HG03432 (cell line): ENCODE measurements around the gene MAST4.
"Not testable (repeated sequence)": the region's sequence is repeated elsewhere in the genome, so short reads cannot be mapped to it uniquely, and the experiment has no call there.

ENCODE experiments used
- ATAC-seq: cut with Tn5 transposase; IDR thresholded peaks from one replicate; pipeline ENCODE4 v1.9.1; 2021; ENCODE audit warnings: mild to moderate bottlenecking, moderate library complexity; ENCODE audit not compliant: unreplicated experiment

MAST4 gene

GRCh38 chr5:66741394-66741793, 145.2 kb downstream of the MAST4 start:
- ATAC-seq = no peak

GRCh38 chr5:66742083-66742895, 146.1 kb downstream of the MAST4 start:
- no peak for ATAC-seq

DNA sequence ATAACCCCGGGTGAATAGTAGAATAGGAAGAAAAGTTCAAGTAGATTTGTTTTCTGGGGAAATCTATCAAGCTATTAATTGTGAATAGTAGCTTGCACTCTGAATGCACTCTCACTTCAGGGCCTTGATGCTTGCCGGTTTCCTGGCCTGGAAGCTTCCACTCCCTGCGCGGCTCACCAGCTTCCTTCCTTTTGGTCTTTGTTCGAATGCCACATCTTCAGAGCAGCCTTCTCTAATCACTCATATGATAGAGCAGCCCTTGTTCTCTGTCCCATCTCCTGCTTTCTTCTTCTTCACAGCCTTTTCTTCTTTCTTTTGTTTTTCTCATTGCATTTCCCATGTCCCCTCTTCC, 146.7 kb downstream of the MAST4 start:
- ATAC-seq = no peak

DNA sequence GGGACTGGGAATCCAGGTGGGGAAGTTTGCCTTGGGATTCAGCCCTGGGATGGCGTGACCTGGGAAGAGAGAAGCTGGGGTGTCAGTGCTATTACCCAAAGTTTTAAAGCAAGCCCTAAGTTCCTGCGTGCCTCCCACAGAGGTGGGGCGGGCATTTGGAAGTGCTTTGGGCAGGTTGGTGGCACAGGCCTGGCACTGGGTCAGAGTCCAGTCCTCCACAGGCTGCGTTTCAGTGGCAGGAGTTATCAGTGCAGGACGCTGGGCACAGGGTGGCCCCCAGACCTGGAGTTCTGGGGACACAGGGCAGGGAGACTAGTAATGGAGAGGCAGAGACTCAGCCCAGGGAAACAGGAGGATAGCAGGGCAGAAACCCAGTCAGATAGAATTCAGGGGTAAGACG, 147.2 kb downstream of the MAST4 start:
- ATAC-seq = no peak

GRCh38 chr5:66744040-66744439, 147.8 kb downstream of the MAST4 start:
- ATAC-seq = no peak

GRCh38 chr5:66745297-66745696, 149.1 kb downstream of the MAST4 start:
- no peak for ATAC-seq

DNA sequence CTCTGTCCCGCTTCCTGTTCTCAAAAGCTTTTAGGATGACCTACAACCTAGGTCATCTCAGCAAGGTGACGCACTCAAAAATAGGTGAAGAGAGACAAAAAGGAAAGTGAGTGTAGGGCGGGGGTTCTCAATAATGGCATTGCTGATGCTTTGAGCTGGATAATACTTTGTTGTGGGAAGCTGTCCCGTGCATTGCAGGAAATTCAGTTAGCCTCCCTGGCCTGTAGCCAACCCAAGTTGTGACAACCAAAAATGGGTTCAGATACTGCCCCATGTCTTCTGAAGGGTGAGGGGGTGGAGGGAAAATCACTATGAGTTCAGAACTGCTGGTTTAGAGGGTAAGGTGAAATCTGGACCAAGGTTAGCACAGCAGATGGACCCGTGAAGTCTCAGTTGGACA, 151.4 kb downstream of the MAST4 start:
- no peak for ATAC-seq

DNA sequence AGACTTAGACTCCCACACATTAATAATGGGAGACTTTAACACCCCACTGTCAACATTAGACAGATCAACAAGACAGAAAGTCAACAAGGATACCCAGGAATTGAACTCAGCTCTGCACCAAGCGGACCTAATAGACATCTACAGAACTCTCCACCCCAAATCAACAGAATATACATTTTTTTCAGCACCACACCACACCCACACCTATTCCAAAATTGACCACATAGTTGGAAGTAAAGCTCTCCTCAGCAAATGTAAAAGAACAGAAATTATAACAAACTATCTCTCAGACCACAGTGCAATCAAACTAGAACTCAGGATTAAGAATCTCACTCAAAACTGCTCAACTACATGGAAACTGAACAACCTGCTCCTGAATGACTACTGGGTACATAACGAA, 156.5 kb downstream of the MAST4 start:
- not testable (repeated sequence) for ATAC-seq

DNA sequence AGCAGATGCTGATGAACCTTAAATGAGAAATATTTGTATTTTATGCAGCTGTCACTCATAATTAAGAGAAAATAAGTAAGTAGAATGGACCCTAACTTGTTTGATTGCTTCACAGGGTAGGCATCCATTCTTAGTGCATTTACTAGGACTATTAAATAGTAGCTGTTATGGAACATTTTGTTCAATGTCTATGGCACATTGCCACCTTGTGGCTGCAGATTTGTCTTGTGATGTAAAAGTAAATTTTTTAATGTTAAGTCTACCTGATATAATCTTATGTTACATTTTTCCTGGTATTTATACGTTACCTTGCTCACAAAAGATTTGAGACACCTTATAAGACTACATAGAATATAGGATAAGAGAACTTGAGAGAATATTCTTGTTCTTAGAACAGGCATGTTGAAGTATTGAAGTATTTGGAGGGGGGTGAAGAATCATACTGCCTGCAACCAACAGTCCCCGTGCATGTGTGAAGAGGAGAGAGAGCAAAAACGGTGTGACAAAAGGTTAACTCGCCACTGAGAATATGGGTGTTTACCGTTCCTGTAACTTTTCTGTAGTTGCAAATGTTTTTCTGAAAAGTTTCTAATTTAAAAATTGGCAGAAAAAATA, 161.1 kb downstream of the MAST4 start:
- ATAC-seq = no peak

DNA sequence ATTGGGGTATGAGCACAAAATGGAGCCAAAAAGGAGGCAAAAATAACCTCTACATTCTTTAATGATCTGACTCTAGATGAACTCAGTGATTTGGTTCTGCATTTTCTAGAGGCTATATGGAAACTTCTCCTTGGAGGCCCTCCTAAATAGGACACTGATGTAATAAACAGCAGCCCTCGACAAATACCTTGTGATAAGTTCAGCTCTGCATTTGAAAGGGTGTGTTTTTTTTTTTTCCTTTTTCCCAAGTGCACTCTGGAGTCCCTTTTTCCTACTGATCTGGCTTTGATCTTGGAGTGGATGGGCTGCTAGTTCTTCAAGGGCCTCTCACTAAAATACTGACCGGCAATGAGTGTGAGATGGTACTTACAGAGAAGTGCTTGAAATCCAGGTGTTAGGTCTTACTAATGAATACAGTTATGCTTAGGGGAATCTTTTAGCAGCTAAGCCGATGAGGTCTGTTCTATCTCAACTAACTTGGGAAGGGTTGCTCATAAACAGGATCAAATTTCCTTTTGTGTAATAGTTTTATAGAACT, 161.7 kb downstream of the MAST4 start:
- ATAC-seq = no peak

- no peak for ATAC-seq
These were observed 173.0 kb downstream of the MAST4 start for GRCh38 chr5:66769030-66769733.

GRCh38 chr5:66769839-66770617, 173.8 kb downstream of the MAST4 start:
- ATAC-seq = no peak

- no peak for ATAC-seq
These were observed 181.7 kb downstream of the MAST4 start for GRCh38 chr5:66777868-66778267.

DNA sequence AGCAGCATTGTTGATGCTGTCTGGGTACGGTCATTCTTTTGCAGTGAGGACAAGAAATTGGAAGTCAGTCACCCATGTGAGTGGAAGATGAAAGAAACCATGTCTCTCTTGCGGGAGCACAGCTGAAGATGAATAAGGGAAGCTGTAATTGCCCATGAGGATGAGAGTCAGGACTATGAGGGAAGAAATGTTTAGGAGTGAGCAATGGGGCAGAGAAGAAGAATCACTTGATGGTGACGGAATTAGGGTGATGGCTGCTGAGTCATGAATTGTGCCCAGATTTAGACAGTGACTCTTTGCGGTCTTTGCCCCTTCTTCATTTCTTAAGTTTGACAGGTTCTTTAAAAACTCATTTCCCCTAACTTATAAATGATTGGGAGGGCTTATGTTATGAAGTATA, 183.3 kb downstream of the MAST4 start:
- ATAC-seq = no peak

DNA sequence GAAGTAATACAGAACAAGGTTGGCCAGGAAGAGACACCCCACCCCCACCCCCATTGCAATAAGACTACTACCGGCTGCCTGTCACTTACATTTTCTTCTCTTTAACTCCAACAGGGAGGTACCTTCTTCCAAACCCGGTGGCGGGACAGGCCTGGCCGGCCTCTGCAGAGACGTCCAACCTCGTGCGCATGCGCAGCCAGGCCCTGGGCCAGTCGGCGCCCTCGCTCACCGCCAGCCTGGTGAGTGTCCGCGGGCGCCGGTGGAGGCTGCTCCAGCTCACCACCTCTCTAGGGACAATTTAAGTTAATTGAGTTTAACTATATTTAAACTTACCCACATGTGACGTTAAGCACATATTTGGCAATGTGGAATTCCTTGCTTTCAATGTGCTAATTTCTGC, 192.4 kb downstream of the MAST4 start:
- no peak for ATAC-seq

DNA sequence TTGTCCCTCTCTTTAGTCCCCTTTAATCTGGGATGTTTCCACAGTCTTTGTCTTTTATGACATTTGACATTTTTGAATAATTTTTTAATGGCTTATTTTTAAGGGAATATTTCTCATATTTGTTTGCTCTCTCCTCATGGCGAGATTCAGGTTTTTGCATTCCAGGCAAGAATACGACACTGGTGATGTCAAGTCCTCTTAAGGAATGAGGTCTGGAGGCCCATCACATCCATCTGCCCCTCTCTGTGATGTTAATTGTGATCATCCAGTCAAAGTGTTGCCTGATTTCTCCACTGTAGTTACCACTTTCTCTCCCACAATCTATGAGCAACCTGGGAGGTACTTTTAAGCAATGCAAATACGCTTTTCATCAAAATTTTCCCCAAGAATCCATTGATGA, 193.2 kb downstream of the MAST4 start:
- ATAC-seq = no peak

DNA sequence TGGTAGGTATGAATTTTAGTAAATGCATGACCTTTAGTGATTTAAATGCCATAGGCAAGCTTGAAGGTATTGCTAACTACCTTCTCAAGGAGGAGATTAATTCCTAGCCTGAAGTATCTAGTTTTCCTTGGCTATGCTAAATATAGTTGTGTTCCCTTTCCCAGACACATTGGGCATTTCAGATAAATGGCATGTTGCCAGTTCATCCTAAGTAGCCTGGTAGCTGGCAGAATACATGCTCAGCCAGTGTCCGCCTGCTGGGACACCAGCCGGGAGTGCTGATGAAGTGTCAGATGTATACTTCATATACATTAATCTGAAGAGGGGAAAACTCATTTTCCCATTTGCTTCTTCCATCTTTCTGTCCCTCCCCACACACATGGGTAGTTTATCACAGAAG, 196.9 kb downstream of the MAST4 start:
- ATAC-seq = no peak

DNA sequence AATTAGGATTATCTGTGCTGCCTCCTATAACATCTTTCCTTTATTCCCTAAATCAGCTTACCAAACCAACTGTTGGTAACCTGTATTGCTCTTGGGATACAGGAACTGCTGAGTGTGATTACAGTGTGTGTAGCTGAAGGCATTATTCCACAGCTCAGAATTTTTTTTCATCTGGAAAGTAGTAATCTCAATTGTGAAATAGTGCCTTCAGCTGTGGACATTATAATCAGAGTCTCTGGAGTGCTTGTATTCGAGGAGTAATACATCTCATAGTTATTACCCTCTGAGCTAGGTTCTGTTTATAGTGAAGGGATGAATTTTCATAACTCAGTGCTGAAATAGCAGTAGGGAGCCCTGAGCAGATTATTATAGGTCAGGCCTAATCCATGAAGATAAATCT, 199.5 kb downstream of the MAST4 start:
- ATAC-seq = no peak

GRCh38 chr5:66796305-66797292, 200.4 kb downstream of the MAST4 start:
- no peak for ATAC-seq

GRCh38 chr5:66802941-66803340, 206.7 kb downstream of the MAST4 start:
- no peak for ATAC-seq
